ENCODE results near the gene TM4SF1. TPM values are rescaled to one million over a fixed set of nuclear protein-coding genes. Genes with fewer than 3 reads are reported as not detected.
A peak's percentile ranks its signal among the peaks of the same experiment; 100 is the strongest.

TM4SF1 gene
- total RNA-seq, 2 donors from 2014 or later = 211 to 341 TPM

DNA sequence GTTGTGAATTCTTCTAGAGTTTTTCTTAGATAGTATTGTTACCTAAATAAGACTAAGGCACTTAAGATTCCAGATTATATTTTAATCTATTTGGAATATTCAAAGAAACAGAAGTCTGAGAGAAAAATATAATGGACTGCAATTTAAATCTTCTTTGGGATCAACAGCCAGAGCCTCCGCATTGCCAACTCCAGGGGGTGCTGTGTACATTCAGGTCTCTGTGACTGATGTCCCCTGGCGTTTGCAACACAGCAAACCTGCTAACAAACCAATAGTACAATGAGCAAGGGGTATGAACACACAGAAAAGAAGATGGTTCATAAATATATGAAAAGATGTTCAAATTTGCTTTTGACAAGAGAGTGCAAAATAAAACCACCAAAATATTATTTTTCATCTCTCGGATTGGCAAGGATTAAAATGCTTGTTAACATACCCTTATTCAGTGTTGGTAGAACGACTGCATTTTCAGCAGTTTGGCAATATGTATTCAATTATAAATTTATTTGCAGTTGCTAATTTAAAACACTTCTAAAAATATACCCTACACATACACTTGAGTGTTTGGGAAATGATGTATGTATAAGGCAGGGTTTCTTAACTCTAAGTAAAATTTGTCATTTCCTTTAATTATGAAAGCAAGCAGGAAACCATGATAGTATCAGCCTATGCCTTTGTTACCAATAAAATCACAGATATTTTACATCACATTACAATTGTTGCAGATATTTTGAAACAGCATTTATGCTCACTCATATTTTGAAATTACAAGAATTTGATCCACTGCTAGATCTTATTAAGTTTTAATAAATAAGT, 16.1 kb upstream of the TM4SF1 start:
- Histone ChIP-seq H3K27me3 (no peaks in the 10 kb centered on the region), H3K4me1 (peaks cover 0 to 28% of the 10 kb centered on the region in 2 donors), H3K9me3 (peaks cover 0 to 4% of the 10 kb centered on the region in 2 donors), H3K4me3 (no peak overlapping the region), H3K27ac (no peak overlapping the region), H3K36me3 (no peaks in the 10 kb centered on the region)
- DNase-seq (ENCODE audit: low spot score) = peak; percentile 76
- TF ChIP-seq, protein P1, sequence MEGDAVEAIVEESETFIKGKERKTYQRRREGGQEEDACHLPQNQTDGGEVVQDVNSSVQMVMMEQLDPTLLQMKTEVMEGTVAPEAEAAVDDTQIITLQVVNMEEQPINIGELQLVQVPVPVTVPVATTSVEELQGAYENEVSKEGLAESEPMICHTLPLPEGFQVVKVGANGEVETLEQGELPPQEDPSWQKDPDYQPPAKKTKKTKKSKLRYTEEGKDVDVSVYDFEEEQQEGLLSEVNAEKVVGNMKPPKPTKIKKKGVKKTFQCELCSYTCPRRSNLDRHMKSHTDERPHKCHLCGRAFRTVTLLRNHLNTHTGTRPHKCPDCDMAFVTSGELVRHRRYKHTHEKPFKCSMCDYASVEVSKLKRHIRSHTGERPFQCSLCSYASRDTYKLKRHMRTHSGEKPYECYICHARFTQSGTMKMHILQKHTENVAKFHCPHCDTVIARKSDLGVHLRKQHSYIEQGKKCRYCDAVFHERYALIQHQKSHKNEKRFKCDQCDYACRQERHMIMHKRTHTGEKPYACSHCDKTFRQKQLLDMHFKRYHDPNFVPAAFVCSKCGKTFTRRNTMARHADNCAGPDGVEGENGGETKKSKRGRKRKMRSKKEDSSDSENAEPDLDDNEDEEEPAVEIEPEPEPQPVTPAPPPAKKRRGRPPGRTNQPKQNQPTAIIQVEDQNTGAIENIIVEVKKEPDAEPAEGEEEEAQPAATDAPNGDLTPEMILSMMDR (IDR thresholded peaks at IDR 0.05) = peak; percentile 73 to 82

DNA sequence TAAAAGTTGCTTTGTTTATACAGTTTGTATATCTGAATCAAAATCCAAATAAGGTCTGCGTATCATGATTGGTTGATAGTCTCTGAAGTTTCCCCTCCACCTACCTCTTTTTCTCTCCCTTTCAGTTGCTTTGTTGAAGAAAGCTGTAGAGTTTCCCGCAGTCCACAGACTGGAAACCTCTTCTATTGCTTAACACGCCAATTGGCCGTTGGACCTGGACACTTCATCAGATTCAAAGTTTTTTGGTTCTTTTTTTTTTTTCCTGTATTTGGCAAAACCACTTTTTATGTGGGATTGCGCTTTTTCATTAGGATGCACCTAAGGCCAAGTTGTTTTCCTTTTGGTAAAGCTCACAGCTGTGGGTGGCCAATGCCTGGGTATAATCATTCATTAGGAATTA, 14.5 kb upstream of the TM4SF1 start:
- no peak for DNase-seq (ENCODE audit: low spot score)
- Histone ChIP-seq H3K27me3 (no peaks in the 10 kb centered on the region), H3K9me3 (peaks cover 0 to 4% of the 10 kb centered on the region in 2 donors), H3K4me1 (peaks cover 0 to 28% of the 10 kb centered on the region in 2 donors), H3K4me3 (no peak overlapping the region), H3K27ac (no peak overlapping the region), H3K36me3 (no peaks in the 10 kb centered on the region)
- TF ChIP-seq, protein P1 (IDR thresholded peaks at IDR 0.05) = no peak

DNA sequence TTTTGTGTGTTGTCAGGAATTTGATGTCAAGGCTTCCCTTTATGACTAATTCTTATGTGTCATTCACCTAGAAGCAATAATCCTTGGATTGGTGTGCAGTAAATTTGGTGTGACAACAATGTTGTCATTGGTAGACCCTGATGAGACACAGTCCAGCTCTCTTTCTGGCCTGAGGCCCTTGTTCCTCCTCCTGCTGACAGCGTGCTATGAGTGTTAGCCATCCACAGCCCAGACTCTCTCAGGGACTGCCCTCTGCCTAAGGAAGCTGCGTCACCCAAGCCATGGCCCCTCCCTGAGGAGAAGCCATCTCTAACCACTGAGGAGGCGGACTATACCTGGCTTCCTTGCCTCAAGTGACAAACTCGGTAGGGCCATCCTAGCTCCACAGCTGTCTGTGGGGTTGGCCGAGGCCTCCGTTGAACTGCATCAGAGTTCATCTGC, 13.3 kb upstream of the TM4SF1 start:
- H3K27me3 ChIP-seq = no peaks in the 10 kb centered on the region
- H3K9me3 ChIP-seq = peaks cover 0 to 4% of the 10 kb centered on the region in 2 donors
- no peak for DNase-seq (ENCODE audit: low spot score)
- no peaks in the 10 kb centered on the region for H3K36me3 ChIP-seq
- H3K4me1 ChIP-seq = peaks cover 0 to 28% of the 10 kb centered on the region in 2 donors
- no peak overlapping the region for H3K4me3 ChIP-seq
- no peak overlapping the region for H3K27ac ChIP-seq
- TF ChIP-seq, protein P1 (IDR thresholded peaks at IDR 0.05) = no peak

DNA sequence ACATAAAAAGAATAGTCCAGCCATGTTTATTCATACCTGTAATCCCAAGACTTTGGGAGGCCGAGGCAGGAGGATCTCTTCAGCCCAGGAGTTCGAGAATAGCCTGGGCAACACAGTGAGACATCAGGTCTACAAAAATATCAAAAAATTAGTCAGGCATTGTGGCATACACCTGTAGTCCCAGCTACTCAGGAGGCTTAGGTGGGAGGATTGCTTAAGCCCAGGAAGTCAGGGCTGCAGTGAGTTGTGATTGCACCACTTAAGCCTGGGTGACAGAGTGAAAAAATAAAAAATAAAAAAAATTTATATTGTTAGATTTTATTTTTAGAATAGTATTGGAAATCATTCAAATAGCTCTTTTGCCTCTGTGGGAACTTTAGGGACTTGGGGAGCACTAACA, 12.8 kb upstream of the TM4SF1 start:
- H3K4me1 ChIP-seq = peaks cover 0 to 28% of the 10 kb centered on the region in 2 donors

DNA sequence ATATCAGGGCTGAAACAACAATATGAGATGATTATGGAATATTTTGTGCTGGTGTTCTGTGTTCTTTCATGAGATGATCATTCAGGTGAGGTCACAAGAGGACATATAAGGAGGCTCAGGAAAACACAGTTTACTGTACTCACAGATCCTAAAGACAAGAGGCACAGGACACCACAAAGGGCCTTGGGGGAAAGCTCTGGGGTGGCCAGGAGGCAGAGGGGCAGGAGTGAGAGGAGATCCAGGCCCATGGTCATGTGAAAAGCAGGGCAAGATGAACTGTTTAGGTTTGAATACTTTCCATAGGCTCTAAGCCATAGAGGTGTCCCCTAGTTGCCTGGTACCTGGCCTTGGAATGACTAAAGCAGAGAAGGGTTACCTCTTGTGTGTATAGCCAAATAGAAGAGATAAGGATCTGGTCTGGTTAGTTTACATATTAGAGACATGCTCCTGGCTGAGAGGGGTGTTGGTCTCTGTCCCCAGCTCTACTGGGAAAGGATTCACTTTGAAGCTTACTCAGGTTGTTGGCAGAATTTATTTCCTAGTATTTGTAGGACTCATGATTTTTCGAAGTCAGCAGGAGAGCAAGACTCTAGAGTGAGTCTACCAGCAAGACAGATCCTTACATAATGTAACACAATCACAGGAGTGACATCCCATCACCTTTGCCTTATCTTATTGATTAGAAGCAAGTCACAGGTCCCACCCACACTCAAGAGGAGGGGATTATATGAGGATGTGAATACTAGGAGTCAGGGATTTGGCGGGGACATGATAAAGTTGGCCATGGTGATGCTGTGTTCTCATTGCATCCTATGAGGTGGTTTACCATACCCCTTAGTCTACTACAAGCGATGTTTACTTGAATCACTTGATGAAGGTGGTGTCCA, 11.3 kb upstream of the TM4SF1 start:
- no peaks in the 10 kb centered on the region for H3K36me3 ChIP-seq
- peaks cover 0 to 17% of the 10 kb centered on the region in 2 donors for H3K4me1 ChIP-seq
- no peaks in the 10 kb centered on the region for H3K27me3 ChIP-seq
- no peak overlapping the region for H3K4me3 ChIP-seq
- peak overlapping the region in 1 of 2 donors; percentile 76 for H3K27ac ChIP-seq
- TF ChIP-seq, protein P1 (IDR thresholded peaks at IDR 0.05) = no peak
- no peak for DNase-seq (ENCODE audit: low spot score)
- H3K9me3 ChIP-seq = peaks cover 0 to 4% of the 10 kb centered on the region in 2 donors

More for the DNA sequence above, 12.8 kb upstream of the TM4SF1 start:
- Histone ChIP-seq H3K27ac (no peak overlapping the region), H3K27me3 (no peaks in the 10 kb centered on the region), H3K9me3 (peaks cover 0 to 4% of the 10 kb centered on the region in 2 donors), H3K36me3 (no peaks in the 10 kb centered on the region), H3K4me3 (no peak overlapping the region)
- no peak for DNase-seq (ENCODE audit: low spot score)
- TF ChIP-seq, protein P1 (IDR thresholded peaks at IDR 0.05) = no peak

Measured in right atrium auricular region (tissue), 2 donors.